Measurements from ENCODE around the gene CHRNA7. TPM values are rescaled to one million over a fixed set of nuclear protein-coding genes. Genes with fewer than 3 reads are reported as not detected.

Gene CHRNA7
- polyA plus RNA-seq, 3 donors = 1.2 to 2.6 (median 1.8) TPM

DNA sequence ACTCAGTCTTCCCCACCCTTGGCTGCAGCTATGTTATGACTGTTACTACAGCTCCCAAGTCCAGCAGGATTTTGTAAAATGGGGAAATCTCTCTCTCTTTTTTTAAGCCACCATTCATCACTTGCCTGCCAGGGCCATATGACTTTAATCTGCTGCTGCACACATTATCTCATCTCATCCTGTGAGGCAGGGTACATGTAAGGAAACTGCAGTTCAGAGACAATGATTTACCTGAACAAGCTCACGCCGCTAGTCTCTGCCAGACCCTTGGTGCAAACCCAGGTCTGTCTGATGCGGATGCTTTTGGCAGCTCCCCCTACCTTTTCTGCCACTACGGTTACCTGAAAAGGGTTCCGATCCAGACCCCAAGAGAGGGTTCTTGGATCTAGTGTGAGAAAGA, 78.3 kb downstream of the CHRNA7 start:
- Mint-ChIP-seq H3K27ac (no peak overlapping the region), H3K4me1 (no peaks in the 10 kb centered on the region), H3K36me3 (no peaks in the 10 kb centered on the region), H3K27me3 (ENCODE audit: low read depth in 3 of 3) (peaks cover 5 to 13% (median 8%) of the 10 kb centered on the region in 3 donors), H3K4me3 (no peak overlapping the region), H3K9me3 (no peaks in the 10 kb centered on the region)
- Histone ChIP-seq H3K9ac (ENCODE audit: insufficient read depth, low read length, poor library complexity, severe bottlenecking) (no peak overlapping the region), H3K4me1 (ENCODE audit: control insufficient read depth in 1 of 2, insufficient read depth in 2 of 2, low read length in 2 of 2) (no peaks in the 10 kb centered on the region), H4K20me1 (ENCODE audit: insufficient read depth, low read length) (no peaks in the 10 kb centered on the region), H3K27me3 (ENCODE audit: control insufficient read depth in 2 of 2, insufficient read depth in 2 of 2, low read length in 2 of 2) (peaks cover 0 to 4% of the 10 kb centered on the region in 2 donors), H2AFZ (ENCODE audit: insufficient read depth, low read depth, low read length, poor library complexity, severe bottlenecking) (no peak overlapping the region), H3K4me2 (replicated peaks; ENCODE audit: extremely low read depth, low read length, poor library complexity, severe bottlenecking) (no peak overlapping the region), H3K79me2 (ENCODE audit: insufficient read depth, low read length) (no peaks in the 10 kb centered on the region), H3K36me3 (replicated peaks in 1 of 2; ENCODE audit: control insufficient read depth in 1 of 2, insufficient read depth in 2 of 2, low read length in 2 of 2) (no peaks in the 10 kb centered on the region), H3K9me3 (replicated peaks in 1 of 2; ENCODE audit: control insufficient read depth in 1 of 2, insufficient read depth in 1 of 2, low read length in 2 of 2) (no peaks in the 10 kb centered on the region), H3K4me3 (replicated peaks in 1 of 3; ENCODE audit: low read depth in 2 of 3, low read length in 3 of 3) (no peak overlapping the region), H3K27ac (ENCODE audit: low read depth in 1 of 2, low read length in 2 of 2) (no peak overlapping the region)
- no peak for DNase-seq
- intact Hi-C loops (cut with micrococcal nuclease) = no loop called here
- TF ChIP-seq, protein P1, sequence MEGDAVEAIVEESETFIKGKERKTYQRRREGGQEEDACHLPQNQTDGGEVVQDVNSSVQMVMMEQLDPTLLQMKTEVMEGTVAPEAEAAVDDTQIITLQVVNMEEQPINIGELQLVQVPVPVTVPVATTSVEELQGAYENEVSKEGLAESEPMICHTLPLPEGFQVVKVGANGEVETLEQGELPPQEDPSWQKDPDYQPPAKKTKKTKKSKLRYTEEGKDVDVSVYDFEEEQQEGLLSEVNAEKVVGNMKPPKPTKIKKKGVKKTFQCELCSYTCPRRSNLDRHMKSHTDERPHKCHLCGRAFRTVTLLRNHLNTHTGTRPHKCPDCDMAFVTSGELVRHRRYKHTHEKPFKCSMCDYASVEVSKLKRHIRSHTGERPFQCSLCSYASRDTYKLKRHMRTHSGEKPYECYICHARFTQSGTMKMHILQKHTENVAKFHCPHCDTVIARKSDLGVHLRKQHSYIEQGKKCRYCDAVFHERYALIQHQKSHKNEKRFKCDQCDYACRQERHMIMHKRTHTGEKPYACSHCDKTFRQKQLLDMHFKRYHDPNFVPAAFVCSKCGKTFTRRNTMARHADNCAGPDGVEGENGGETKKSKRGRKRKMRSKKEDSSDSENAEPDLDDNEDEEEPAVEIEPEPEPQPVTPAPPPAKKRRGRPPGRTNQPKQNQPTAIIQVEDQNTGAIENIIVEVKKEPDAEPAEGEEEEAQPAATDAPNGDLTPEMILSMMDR (IDR thresholded peaks at IDR 0.05) = no peak
- 100% methylated on average over 2 of the region's 5 CpGs for WGBS (ENCODE audit: insufficient coverage)

DNA sequence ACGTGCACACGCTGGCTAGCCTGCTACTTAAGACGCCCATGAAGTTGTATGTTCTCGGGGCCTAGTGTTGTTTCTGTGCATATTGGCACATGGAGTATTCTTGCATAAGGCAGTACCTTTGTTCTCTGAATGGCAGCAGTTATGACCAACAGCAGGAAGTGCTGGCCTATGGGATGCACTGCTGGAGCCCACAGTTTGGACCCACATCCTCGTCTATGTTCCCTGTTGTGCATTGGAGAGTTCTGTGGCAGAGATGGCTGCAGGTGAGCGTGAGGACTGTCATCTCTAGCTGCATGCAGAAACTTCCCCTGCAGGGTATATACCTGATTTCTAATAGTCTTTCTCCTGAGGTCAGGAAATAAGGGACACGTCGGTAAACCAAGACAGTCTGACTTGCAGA, 81.8 kb downstream of the CHRNA7 start:
- H3K27me3 ChIP-seq (ENCODE audit: control insufficient read depth in 2 of 2, insufficient read depth in 2 of 2, low read length in 2 of 2) = no peaks in the 10 kb centered on the region
- TF ChIP-seq, protein P1 (IDR thresholded peaks at IDR 0.05) = no peak
- no peaks in the 10 kb centered on the region for H3K9me3 ChIP-seq (replicated peaks in 1 of 2; ENCODE audit: control insufficient read depth in 1 of 2, insufficient read depth in 1 of 2, low read length in 2 of 2)
- no peaks in the 10 kb centered on the region for H3K36me3 ChIP-seq (replicated peaks in 1 of 2; ENCODE audit: control insufficient read depth in 1 of 2, insufficient read depth in 2 of 2, low read length in 2 of 2)
- H3K4me2 ChIP-seq (replicated peaks; ENCODE audit: extremely low read depth, low read length, poor library complexity, severe bottlenecking) = no peak overlapping the region
- H2AFZ ChIP-seq (ENCODE audit: insufficient read depth, low read depth, low read length, poor library complexity, severe bottlenecking) = no peak overlapping the region
- peaks cover 0 to 2% (median 0%) of the 10 kb centered on the region in 7 donors for H3K9me3 Mint-ChIP-seq
- H3K4me3 ChIP-seq (replicated peaks in 1 of 3; ENCODE audit: low read depth in 2 of 3, low read length in 3 of 3) = no peak overlapping the region
- DNase-seq = no peak
- no peaks in the 10 kb centered on the region for H3K4me1 ChIP-seq (ENCODE audit: control insufficient read depth in 1 of 2, insufficient read depth in 2 of 2, low read length in 2 of 2)
- H3K9ac ChIP-seq (ENCODE audit: insufficient read depth, low read length, poor library complexity, severe bottlenecking) = no peak overlapping the region
- intact Hi-C loops (cut with micrococcal nuclease) = no loop called here
- no peak overlapping the region for H3K4me3 Mint-ChIP-seq
- H3K79me2 ChIP-seq (ENCODE audit: insufficient read depth, low read length) = no peaks in the 10 kb centered on the region
- WGBS (ENCODE audit: insufficient coverage) = 92% methylated on average over 7 of the region's 8 CpGs
- H3K4me1 Mint-ChIP-seq = no peaks in the 10 kb centered on the region
- H3K27ac ChIP-seq (ENCODE audit: low read depth in 1 of 2, low read length in 2 of 2) = no peak overlapping the region
- H3K27me3 Mint-ChIP-seq (ENCODE audit: low read depth in 3 of 3) = peaks cover 0 to 1% (median 0%) of the 10 kb centered on the region in 3 donors
- no peaks in the 10 kb centered on the region for H4K20me1 ChIP-seq (ENCODE audit: insufficient read depth, low read length)
- H3K36me3 Mint-ChIP-seq = no peaks in the 10 kb centered on the region
- no peak overlapping the region for H3K27ac Mint-ChIP-seq
